Sigmoid colon (tissue), 3 donors: ENCODE data around the gene GALNT7.

ENCODE experiments used
- POLR2A ChIP-seq, 2 donors: fragments of 450-650 bp; IDR thresholded peaks; one replicate each; pipeline ENCODE4 v1.6.1; 2016; ENCODE audit warnings: antibody characterized with exemption in 2 of 2, mild to moderate bottlenecking in 2 of 2, moderate library complexity in 2 of 2
- TF ChIP-seq, protein P1 (sequence below), 4 experiments: fragments of 450-650 bp in 3 of 4; fragments of 200-600 bp in 1 of 4; IDR thresholded peaks; one replicate each; pipeline ENCODE4 v1.5.1; 2016 to 2019; ENCODE audit warnings: antibody characterized with exemption in 4 of 4, mild to moderate bottlenecking in 3 of 4, moderate library complexity in 2 of 4

DNA sequence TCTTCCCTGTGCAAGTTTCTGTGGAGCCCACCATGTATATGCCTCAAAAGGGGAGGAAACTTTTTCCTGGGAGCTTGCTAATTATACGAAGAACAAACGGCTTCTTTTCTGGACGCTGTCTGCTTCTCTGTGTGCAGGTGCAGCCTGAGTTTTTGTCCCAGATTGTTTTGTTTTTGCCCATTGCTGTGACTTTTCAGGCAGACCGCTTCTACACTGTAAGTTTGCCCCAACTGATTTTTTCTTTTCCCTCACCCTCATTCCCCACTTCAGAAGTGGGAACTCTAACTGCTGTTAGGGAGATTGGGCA, 113.6 kb downstream of the GALNT7 start:
- TF ChIP-seq, protein P1, sequence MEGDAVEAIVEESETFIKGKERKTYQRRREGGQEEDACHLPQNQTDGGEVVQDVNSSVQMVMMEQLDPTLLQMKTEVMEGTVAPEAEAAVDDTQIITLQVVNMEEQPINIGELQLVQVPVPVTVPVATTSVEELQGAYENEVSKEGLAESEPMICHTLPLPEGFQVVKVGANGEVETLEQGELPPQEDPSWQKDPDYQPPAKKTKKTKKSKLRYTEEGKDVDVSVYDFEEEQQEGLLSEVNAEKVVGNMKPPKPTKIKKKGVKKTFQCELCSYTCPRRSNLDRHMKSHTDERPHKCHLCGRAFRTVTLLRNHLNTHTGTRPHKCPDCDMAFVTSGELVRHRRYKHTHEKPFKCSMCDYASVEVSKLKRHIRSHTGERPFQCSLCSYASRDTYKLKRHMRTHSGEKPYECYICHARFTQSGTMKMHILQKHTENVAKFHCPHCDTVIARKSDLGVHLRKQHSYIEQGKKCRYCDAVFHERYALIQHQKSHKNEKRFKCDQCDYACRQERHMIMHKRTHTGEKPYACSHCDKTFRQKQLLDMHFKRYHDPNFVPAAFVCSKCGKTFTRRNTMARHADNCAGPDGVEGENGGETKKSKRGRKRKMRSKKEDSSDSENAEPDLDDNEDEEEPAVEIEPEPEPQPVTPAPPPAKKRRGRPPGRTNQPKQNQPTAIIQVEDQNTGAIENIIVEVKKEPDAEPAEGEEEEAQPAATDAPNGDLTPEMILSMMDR (IDR thresholded peaks at IDR 0.05) = no peak
- no peak for TF ChIP-seq POLR2A (IDR thresholded peaks at IDR 0.05)
